Measurements from ENCODE around the gene PLEKHM3. TPM values are rescaled to one million over a fixed set of nuclear protein-coding genes. Genes with fewer than 3 reads are reported as not detected.
"Not testable (repeated sequence)": the region's sequence is repeated elsewhere in the genome, so short reads cannot be mapped to it uniquely, and the experiment has no call there.

The PLEKHM3 gene
- total RNA-seq, 3 donors from 2014 or later, result 5.2 to 6.3 (median 5.4) TPM

- Mint-ChIP-seq H3K27me3 (ENCODE audit: low read depth) (no peaks in the 10 kb centered on the region), H3K9me3 (no peaks in the 10 kb centered on the region), H3K36me3 (ENCODE audit: insufficient read depth) (peaks cover 1% of the 10 kb centered on the region), H3K4me1 (ENCODE audit: low read depth) (no peaks in the 10 kb centered on the region), H3K4me3 (no peak overlapping the region)
- ATAC-seq (no peak), DNase-seq (no peak)
These were observed 212.0 kb downstream of the PLEKHM3 start for GRCh38 chr2:207813221-207813916.

- Mint-ChIP-seq H3K4me1 (ENCODE audit: low read depth) (no peaks in the 10 kb centered on the region), H3K9me3 (no peaks in the 10 kb centered on the region), H3K36me3 (ENCODE audit: insufficient read depth) (peaks cover under 1% of the 10 kb centered on the region), H3K4me3 (no peak overlapping the region), H3K27me3 (ENCODE audit: low read depth) (no peaks in the 10 kb centered on the region)
- no peak for DNase-seq
- no peak for ATAC-seq
These were observed 212.6 kb downstream of the PLEKHM3 start for GRCh38 chr2:207812726-207813080.

- no peak overlapping the region for H3K4me3 Mint-ChIP-seq
- H3K9me3 Mint-ChIP-seq, result no peaks in the 10 kb centered on the region
- H3K4me1 Mint-ChIP-seq (ENCODE audit: low read depth), result no peaks in the 10 kb centered on the region
- DNase-seq (no peak), ATAC-seq (no peak)
- H3K27me3 Mint-ChIP-seq (ENCODE audit: low read depth), result peaks cover 2% of the 10 kb centered on the region
- no peaks in the 10 kb centered on the region for H3K36me3 Mint-ChIP-seq (ENCODE audit: insufficient read depth)
These were observed 213.1 kb downstream of the PLEKHM3 start for GRCh38 chr2:207812058-207812725.

- H3K27me3 Mint-ChIP-seq (ENCODE audit: low read depth); ATAC-seq; H3K4me3 Mint-ChIP-seq; DNase-seq; H3K36me3 Mint-ChIP-seq (ENCODE audit: insufficient read depth); H3K9me3 Mint-ChIP-seq; H3K4me1 Mint-ChIP-seq (ENCODE audit: low read depth): not testable (repeated sequence)
These were observed 213.7 kb downstream of the PLEKHM3 start for GRCh38 chr2:207811658-207812057.

- ATAC-seq (no peak), DNase-seq (no peak)
- Mint-ChIP-seq H3K9me3 (no peaks in the 10 kb centered on the region), H3K27me3 (ENCODE audit: low read depth) (peaks cover 2% of the 10 kb centered on the region), H3K36me3 (ENCODE audit: insufficient read depth) (no peaks in the 10 kb centered on the region), H3K4me3 (no peak overlapping the region), H3K4me1 (ENCODE audit: low read depth) (no peaks in the 10 kb centered on the region)
These were observed 215.0 kb downstream of the PLEKHM3 start for GRCh38 chr2:207810200-207810788.

GRCh38 chr2:207808119-207808518 is 217.2 kb downstream of the PLEKHM3 start:
- no peak for ATAC-seq
- no peaks in the 10 kb centered on the region for H3K36me3 Mint-ChIP-seq (ENCODE audit: insufficient read depth)
- H3K9me3 Mint-ChIP-seq, result no peaks in the 10 kb centered on the region
- peaks cover 2% of the 10 kb centered on the region for H3K27me3 Mint-ChIP-seq (ENCODE audit: low read depth)
- H3K4me3 Mint-ChIP-seq, result no peak overlapping the region
- H3K4me1 Mint-ChIP-seq (ENCODE audit: low read depth), result no peaks in the 10 kb centered on the region
- DNase-seq, result no peak

- Mint-ChIP-seq H3K4me1 (ENCODE audit: low read depth) (no peaks in the 10 kb centered on the region), H3K9me3 (no peaks in the 10 kb centered on the region), H3K4me3 (no peak overlapping the region), H3K36me3 (ENCODE audit: insufficient read depth) (no peaks in the 10 kb centered on the region), H3K27me3 (ENCODE audit: low read depth) (peaks cover 2% of the 10 kb centered on the region)
- ATAC-seq (no peak), DNase-seq (no peak)
These were observed 217.8 kb downstream of the PLEKHM3 start for GRCh38 chr2:207807516-207807915.

- no peak for ATAC-seq
- Mint-ChIP-seq H3K36me3 (ENCODE audit: insufficient read depth) (no peaks in the 10 kb centered on the region), H3K4me3 (no peak overlapping the region), H3K9me3 (no peaks in the 10 kb centered on the region), H3K4me1 (ENCODE audit: low read depth) (no peaks in the 10 kb centered on the region), H3K27me3 (ENCODE audit: low read depth) (peaks cover 2% of the 10 kb centered on the region)
- no peak for DNase-seq
These were observed 219.6 kb downstream of the PLEKHM3 start for GRCh38 chr2:207805566-207806226.

GRCh38 chr2:207802650-207803049 is 222.7 kb downstream of the PLEKHM3 start:
- peaks cover 2% of the 10 kb centered on the region for H3K27me3 Mint-ChIP-seq (ENCODE audit: low read depth)
- no peaks in the 10 kb centered on the region for H3K36me3 Mint-ChIP-seq (ENCODE audit: insufficient read depth)
- ATAC-seq (no peak), DNase-seq (no peak)
- no peaks in the 10 kb centered on the region for H3K4me1 Mint-ChIP-seq (ENCODE audit: low read depth)
- no peak overlapping the region for H3K4me3 Mint-ChIP-seq
- H3K9me3 Mint-ChIP-seq, result no peaks in the 10 kb centered on the region

- Mint-ChIP-seq H3K4me1 (ENCODE audit: low read depth) (no peaks in the 10 kb centered on the region), H3K9me3 (no peaks in the 10 kb centered on the region), H3K27me3 (ENCODE audit: low read depth) (no peaks in the 10 kb centered on the region), H3K36me3 (ENCODE audit: insufficient read depth) (no peaks in the 10 kb centered on the region), H3K4me3 (no peak overlapping the region)
- ATAC-seq (no peak), DNase-seq (no peak)
These were observed 224.1 kb downstream of the PLEKHM3 start for GRCh38 chr2:207801259-207801658.

- Mint-ChIP-seq H3K27me3 (ENCODE audit: low read depth) (peaks cover 8% of the 10 kb centered on the region), H3K9me3 (no peaks in the 10 kb centered on the region), H3K36me3 (ENCODE audit: insufficient read depth) (no peaks in the 10 kb centered on the region), H3K4me3 (no peak overlapping the region), H3K4me1 (ENCODE audit: low read depth) (no peaks in the 10 kb centered on the region)
- ATAC-seq (no peak), DNase-seq (no peak)
These were observed 228.6 kb downstream of the PLEKHM3 start for GRCh38 chr2:207796585-207797350.

GRCh38 chr2:207792244-207792785 is 233.0 kb downstream of the PLEKHM3 start:
- no peak for DNase-seq
- Mint-ChIP-seq H3K4me3 (no peak overlapping the region), H3K4me1 (ENCODE audit: low read depth) (no peaks in the 10 kb centered on the region)

GRCh38 chr2:207791579-207792243 is 233.6 kb downstream of the PLEKHM3 start:
- no peak for DNase-seq
- Mint-ChIP-seq H3K27me3 (ENCODE audit: low read depth) (peaks cover 12% of the 10 kb centered on the region), H3K9me3 (no peaks in the 10 kb centered on the region), H3K36me3 (ENCODE audit: insufficient read depth) (no peaks in the 10 kb centered on the region), H3K4me1 (ENCODE audit: low read depth) (no peaks in the 10 kb centered on the region), H3K4me3 (no peak overlapping the region)
- ATAC-seq, result no peak

More at GRCh38 chr2:207792244-207792785, 233.0 kb downstream of the PLEKHM3 start:
- no peaks in the 10 kb centered on the region for H3K36me3 Mint-ChIP-seq (ENCODE audit: insufficient read depth)
- H3K9me3 Mint-ChIP-seq, result no peaks in the 10 kb centered on the region
- peaks cover 12% of the 10 kb centered on the region for H3K27me3 Mint-ChIP-seq (ENCODE audit: low read depth)
- no peak for ATAC-seq

Measured in activated T-cell treated with anti-CD3 and anti-CD28 coated beads, Interleukin-2, amount 50 U/mL, for 4 hours (primary cell).